Stimulated activated CD4-positive, alpha-beta T cell treated with anti-CD3 and anti-CD28 coated beads, Interleukin-4, amount 100 ng/mL, for 48 hours (primary cell): Measurements from ENCODE around the gene SMIM14.
A peak's percentile ranks its signal among the peaks of the same experiment; 100 is the strongest.
"Not testable (repeated sequence)": the region's sequence is repeated elsewhere in the genome, so short reads cannot be mapped to it uniquely, and the experiment has no call there.

Experiments used
- DNase-seq, 2 donors: peaks; one replicate each; pipeline ENCODE4 v3.0.0-alpha.2; 2020; ENCODE audit warnings: low read depth in 2 of 2

The SMIM14 gene

GRCh38 chr4:39638354-39639239 lies at the start of gene SMIM14:
TSS of gene SMIM14 (minus strand) at chr4:39638865. CDS start at chr4:39605145, 33,720 bp downstream.
- DNase-seq: peak; percentile 73 to 86

- no peak for DNase-seq
Measured at GRCh38 chr4:39687014-39687413, 48.3 kb upstream of the SMIM14 start.

- no peak for DNase-seq
Measured at GRCh38 chr4:39685990-39686389, 47.3 kb upstream of the SMIM14 start.

GRCh38 chr4:39682138-39682537 lies 43.5 kb upstream of the SMIM14 start:
- DNase-seq: no peak

DNA sequence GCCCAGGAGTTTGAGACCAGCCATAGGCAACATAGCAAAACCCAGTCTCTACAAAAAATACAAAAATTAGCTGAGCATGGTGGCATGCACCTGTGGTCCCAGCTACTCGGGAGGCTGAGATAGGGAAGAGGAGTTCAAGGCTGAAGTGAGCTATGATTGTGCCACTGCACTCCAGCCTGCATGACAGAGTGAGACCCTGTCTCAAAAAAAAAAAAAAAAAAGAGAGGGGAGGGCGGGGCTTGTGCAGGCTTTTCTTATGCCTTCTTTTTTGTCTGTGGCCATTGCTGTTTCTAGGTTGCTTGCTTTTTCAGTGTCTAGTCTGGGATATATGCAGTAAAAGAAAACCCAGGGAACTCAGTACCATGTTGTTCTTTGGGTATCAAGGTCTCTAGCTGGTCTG lies 42.3 kb upstream of the SMIM14 start:
- DNase-seq: not testable (repeated sequence)

DNA sequence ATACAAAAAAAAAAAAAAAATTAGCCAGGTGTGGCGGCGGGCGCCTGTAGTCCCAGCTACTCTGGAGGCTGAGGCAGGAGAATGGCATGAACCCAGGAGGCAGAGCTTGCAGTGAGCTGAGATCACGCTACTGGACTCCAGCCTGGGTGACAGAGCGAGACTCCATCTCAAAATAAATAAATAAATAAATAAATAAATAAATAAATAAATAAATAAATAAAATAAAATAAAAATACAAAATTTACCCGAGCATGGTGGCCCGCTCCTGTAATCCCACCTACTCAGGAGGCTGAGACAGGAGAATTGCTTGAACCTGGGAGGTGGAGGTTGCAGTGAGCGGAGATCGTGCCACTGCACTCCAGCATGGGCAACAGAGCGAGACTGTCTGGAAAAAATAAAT lies 37.0 kb upstream of the SMIM14 start:
- DNase-seq: not testable (repeated sequence)

- not testable (repeated sequence) for DNase-seq
Measured at GRCh38 chr4:39670296-39670695, 31.6 kb upstream of the SMIM14 start.

- DNase-seq: no peak
Measured at GRCh38 chr4:39668887-39669286, 30.2 kb upstream of the SMIM14 start.

- no peak for DNase-seq
Measured at GRCh38 chr4:39667706-39668105, 29.0 kb upstream of the SMIM14 start.

DNA sequence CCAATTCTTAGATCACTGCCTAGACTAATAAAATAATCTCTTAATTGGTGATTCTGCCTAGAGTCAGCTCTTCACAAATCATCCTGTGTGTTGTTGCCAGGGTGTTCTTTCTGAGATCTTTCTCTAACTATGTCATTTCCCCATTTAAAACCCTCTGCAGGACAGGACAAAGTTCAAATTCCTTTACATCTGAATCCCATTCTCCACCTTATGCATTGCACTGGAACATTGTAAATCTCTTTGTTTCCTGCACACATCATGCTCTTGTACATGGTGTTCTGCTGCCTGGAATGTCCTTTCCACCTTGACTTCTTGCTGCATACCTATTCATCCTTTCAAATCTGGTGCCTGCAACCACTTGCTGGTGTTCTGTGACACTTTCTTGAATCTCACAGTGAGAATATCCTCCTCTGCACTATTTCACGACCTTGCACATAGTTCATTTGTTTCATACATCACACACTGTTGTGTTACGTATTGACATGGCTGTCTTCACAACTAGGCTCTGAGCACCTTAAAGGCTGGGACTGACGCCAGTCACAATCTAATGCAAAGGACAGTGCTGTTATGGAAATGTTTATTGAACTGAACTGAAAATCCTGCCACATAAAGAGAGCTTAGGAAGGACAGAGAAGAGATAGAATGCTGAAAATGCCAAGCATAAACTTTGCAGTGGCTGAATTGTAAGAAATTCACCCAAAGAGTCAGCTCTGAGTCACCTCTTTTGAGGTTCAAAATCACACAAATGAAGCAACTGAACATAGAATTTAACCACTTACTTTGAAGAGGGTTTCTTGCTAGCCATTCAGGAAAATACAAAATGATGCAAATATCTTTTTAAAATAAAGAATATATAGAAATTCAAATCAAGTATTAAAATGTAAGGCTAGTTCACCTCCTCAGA lies 26.4 kb upstream of the SMIM14 start:
- no peak for DNase-seq

GRCh38 chr4:39662683-39663082 lies 24.0 kb upstream of the SMIM14 start:
- DNase-seq: no peak

DNA sequence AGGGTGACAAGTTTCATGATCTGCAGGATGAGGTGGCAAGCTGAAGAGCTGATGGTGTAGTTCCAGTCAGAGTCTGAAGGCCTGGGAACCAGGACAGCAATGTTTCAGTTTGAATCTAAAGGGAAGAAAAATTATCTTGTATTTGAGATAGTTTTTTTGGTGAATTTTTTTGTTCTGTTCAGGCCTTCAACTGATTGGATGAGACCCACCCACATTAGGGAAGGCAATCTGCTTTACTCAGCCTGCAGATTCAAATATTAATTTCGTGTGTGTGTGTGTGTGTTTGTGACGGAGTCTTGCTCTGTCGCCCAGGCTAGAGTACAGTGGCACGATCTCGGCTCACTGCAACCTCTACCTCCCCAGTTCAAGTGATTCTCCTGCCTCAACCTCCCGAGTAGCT lies 22.1 kb upstream of the SMIM14 start:
- DNase-seq: no peak

GRCh38 chr4:39660045-39660444 lies 21.4 kb upstream of the SMIM14 start:
- no peak for DNase-seq

GRCh38 chr4:39658756-39659155 lies 20.1 kb upstream of the SMIM14 start:
- DNase-seq: no peak

DNA sequence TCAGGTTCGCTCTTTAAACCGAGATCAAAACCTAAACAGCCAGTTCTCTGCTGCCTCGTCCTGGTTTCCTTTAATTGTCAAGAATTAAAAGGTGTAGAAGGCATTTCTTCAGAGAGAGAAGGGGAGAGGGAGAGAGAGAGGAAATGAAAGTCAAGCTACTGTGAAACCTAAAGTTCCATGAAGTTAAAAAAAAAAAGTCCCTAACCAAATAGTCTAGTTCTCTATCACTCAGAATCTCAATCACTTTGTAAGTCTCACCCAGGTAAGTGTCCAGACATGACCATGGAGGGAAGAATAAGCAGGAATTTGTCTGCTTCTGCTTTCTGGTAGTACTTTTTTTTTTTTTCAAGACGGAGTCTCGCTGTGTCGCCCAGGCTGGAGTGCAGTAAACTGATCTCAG lies 18.8 kb upstream of the SMIM14 start:
- DNase-seq: no peak

DNA sequence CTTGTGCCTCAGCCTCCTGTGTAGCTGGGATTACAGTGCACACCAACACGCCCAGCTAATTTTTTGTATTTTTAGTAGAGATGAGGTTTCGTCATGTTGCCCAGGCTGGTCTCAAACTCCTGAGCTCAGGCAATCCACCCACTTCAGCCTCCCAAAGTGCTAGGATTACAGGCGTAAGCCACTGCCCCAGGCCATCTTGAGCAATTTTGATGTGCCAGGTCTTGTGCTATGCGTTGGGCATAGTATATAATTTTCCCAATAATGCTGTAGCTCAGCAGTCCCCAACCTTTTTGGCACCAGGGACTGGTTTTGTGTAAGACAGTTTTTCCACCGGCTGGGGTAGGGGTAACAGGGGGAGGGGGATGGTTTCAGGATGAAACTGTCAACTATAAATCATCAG lies 18.0 kb upstream of the SMIM14 start:
- DNase-seq: not testable (repeated sequence)

GRCh38 chr4:39655876-39656275 lies 17.2 kb upstream of the SMIM14 start:
- DNase-seq: no peak

DNA sequence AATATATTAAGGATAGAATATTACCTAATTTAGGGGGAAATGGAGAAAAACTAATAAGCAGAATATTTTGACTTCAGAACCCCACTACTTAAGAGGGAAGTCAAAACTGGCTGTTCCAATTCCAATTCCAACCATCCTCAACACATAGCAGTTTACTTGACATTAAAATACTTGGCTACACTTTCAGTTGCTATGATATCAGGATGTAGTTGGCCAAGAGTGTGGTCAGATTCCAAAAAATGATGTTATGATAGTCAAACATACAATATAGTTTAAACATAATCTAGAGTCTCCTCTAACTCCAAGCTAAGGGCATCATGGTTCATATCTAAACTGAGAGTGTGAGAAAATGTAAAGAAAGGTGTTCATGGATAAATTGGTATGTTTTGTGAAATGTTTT lies 16.5 kb upstream of the SMIM14 start:
- DNase-seq: no peak

DNA sequence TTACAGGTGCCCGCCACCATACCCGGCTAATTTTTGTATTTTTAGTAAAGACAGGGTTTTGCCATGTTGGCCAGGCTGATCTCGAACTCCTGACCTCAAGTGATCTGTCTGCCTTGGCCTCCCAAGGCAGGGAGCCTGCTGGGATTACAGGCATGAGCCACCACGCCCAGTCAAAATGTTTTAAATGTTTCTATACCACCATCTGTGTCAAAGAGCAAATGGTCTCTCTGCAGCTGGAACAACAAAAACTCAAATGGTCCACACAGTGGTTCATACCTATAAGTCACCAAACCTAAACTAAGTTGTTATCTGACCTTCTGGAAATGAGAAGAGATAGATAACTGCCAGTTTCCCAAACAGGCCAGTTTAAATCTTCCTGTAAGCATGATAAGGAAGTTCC lies 12.9 kb upstream of the SMIM14 start:
- not testable (repeated sequence) for DNase-seq

DNA sequence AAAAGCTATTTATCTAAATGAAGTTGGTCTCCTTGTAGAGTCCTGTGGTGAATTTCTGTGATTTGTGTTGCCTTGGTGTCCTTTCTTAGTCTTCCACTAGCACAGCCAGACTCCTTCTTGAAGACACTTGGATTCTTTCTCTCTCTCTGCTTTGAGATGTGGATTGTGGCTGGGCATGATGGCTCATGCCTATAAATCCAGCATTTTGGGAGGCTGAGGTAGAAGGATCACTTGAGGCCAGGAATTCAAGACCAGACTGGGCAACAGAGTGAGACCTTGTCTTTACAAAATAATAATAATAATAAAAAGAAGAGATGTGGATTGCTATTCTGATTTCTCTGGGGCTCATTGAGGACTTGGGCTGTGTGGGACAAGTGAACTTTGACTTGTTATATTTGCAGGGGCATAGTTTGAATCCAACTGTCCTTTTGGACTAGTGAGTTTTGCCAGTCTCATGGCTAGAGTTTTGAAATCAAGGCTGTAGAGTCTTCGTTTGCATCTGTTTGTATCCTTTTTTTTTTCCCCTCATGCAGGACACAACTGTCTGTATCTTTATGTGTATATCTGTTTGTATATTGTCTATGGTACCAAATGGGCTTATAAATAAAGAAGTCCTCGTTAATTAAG lies 11.1 kb upstream of the SMIM14 start:
- DNase-seq: no peak

GRCh38 chr4:39648827-39649558 lies 10.3 kb upstream of the SMIM14 start:
- no peak for DNase-seq
